ENCODE results near the gene FREY1. TPM values are rescaled to one million over a fixed set of nuclear protein-coding genes. Genes with fewer than 3 reads are reported as not detected.

The FREY1 gene
- total RNA-seq, 2 donors from 2014 or later = 0.55 to 0.82 TPM

- Histone ChIP-seq H3K4me3 (no peak overlapping the region), H3K27ac (no peak overlapping the region), H3K4me1 (peaks cover 0 to 45% of the 10 kb centered on the region in 2 donors), H3K36me3 (peaks cover 4% of the 10 kb centered on the region), H3K27me3 (peaks cover 5 to 13% of the 10 kb centered on the region in 2 donors), H3K9me3 (no peaks in the 10 kb centered on the region)
- TF ChIP-seq CTCF (IDR thresholded peaks at IDR 0.05) = no peak
- DNase-seq (ENCODE audit: low spot score) = no peak
Observed at GRCh38 chr11:45920531-45921477, 13.7 kb upstream of the FREY1 start.

- H3K36me3 ChIP-seq = peaks cover 11% of the 10 kb centered on the region
- no peaks in the 10 kb centered on the region for H3K9me3 ChIP-seq
- TF ChIP-seq CTCF (IDR thresholded peaks at IDR 0.05) = no peak
- no peak for DNase-seq (ENCODE audit: low spot score)
- no peak overlapping the region for H3K4me3 ChIP-seq
- H3K27me3 ChIP-seq = peaks cover 5 to 13% of the 10 kb centered on the region in 2 donors
- H3K4me1 ChIP-seq = peaks cover 0 to 45% of the 10 kb centered on the region in 2 donors
- no peak overlapping the region for H3K27ac ChIP-seq
Observed at GRCh38 chr11:45919806-45920530, 12.9 kb upstream of the FREY1 start.

DNA sequence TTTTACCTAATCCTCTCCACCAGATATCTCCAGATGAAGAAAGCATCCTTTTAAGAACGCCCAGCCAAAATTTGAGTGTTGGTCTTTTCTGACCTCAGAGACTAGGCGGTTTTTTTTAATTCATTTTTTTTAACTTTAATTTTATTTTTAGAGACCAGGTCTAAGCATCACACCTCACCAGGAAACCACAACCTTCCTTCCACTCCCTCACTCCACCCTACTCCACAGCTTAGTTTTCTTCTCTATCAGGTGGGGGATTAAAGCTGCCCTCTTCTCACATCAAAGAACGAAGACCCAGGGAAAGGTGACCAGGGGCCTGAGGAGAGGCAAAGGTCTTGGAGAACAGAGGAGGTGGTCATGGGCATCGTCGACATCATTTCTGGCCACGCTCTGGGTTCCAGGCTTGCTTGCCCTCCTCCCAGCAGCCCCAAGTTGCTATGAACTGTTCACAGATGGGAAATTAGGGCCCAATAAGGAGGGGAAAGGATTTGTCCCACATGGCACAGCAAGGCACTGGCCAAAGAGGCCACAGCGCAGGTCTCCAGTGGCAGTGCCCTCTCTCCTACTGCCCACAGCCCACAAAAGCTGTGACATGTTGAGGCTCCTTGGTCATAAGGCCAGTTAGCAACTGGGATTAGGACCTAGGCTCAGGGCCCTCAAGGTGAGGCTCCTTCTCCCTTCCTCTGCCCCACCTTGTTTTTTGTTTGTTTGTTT is 12.0 kb upstream of the FREY1 start:
- DNase-seq (ENCODE audit: low spot score) = no peak

DNA sequence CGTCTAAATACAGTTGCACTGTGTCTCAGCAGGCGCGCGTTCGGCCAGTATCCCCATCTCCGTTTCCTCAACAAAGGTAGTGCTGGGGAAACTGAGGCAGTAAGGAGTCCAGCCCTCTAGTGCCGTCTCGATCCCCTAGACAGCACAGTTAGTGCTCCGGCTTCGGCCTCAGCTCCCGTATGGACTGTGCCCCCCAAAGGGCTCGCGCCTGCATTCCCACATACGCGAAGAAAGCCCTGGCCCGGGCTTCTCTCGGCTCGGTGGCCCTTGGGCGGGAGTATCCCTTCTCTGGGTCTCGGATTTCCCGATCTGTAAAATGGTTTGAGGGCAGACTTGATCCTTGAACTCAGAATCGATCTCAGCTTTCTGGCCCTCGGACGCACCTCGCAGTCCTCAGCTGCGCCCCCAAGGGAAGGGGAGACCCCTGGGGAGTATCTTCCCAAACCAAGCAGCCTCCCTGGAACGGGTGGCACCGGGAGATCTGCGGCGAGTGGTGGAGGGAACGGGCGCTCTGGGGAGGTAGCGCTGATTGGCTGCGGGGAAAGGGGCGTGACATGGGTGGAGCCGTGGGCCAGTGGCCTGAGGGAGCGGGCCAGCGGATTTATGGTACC is 11.4 kb upstream of the FREY1 start:
- no peaks in the 10 kb centered on the region for H3K9me3 ChIP-seq
- DNase-seq (ENCODE audit: low spot score) = peak; percentile 87
- H3K4me1 ChIP-seq = peaks cover 0 to 44% of the 10 kb centered on the region in 2 donors
- peaks cover 5 to 13% of the 10 kb centered on the region in 2 donors for H3K27me3 ChIP-seq
- peak overlapping the region; percentile 84 to 87 for H3K27ac ChIP-seq
- H3K4me3 ChIP-seq = peak overlapping the region; percentile 71 to 78
- peaks cover 26% of the 10 kb centered on the region for H3K36me3 ChIP-seq
- no peak for TF ChIP-seq CTCF (IDR thresholded peaks at IDR 0.05)

More for the DNA sequence above, 12.0 kb upstream of the FREY1 start:
- Histone ChIP-seq H3K36me3 (peaks cover 19% of the 10 kb centered on the region), H3K9me3 (no peaks in the 10 kb centered on the region), H3K4me1 (peaks cover 0 to 45% of the 10 kb centered on the region in 2 donors), H3K27ac (peak overlapping the region; percentile 84 to 87), H3K27me3 (peaks cover 5 to 13% of the 10 kb centered on the region in 2 donors), H3K4me3 (peak overlapping the region; percentile 71 to 78)
- TF ChIP-seq CTCF (IDR thresholded peaks at IDR 0.05) = no peak
